ENCODE measurements around the gene KRT32.

KRT32 gene

GRCh38 chr17:41505007-41505808, 38.0 kb upstream of the KRT32 start, which contains the start of gene KRT13:
Gene KRT13 (minus strand): TSS chr17:41505612. CDS start chr17:41505550, 62 bp downstream.
- no peak for TF ChIP-seq CTCF (IDR thresholded peaks at IDR 0.05; ENCODE audit: low read depth, low read length, missing control alignments)
- no peak within 1 kb of the TSS for H3K4me3 ChIP-seq (ENCODE audit: low read depth, low read length)
- in situ Hi-C loops (cut with HindIII; ENCODE audit: low pct_ligation_motif_present, low sequenced_read_pairs): no loop called here
- DNase-seq: no peak
- no peaks in the 10 kb centered on the region for H3K27me3 ChIP-seq (replicated peaks)
- H3K27ac ChIP-seq: no peak within 1 kb of the TSS
- no peaks in the 10 kb centered on the region for H3K36me3 ChIP-seq (replicated peaks)

GRCh38 chr17:41504246-41504977, 37.2 kb upstream of the KRT32 start:
- Histone ChIP-seq H3K27me3 (replicated peaks) (no peaks in the 10 kb centered on the region), H3K4me3 (ENCODE audit: low read depth, low read length) (no peak overlapping the region), H3K36me3 (replicated peaks) (no peaks in the 10 kb centered on the region), H3K27ac (no peak overlapping the region)
- TF ChIP-seq CTCF (IDR thresholded peaks at IDR 0.05; ENCODE audit: low read depth, low read length, missing control alignments): no peak
- in situ Hi-C loops (cut with HindIII; ENCODE audit: low pct_ligation_motif_present, low sequenced_read_pairs): no loop called here
- DNase-seq: no peak

- Histone ChIP-seq H3K36me3 (replicated peaks) (no peaks in the 10 kb centered on the region), H3K27me3 (replicated peaks) (no peaks in the 10 kb centered on the region), H3K4me3 (ENCODE audit: low read depth, low read length) (no peak overlapping the region), H3K27ac (no peak overlapping the region)
- no peak for TF ChIP-seq CTCF (IDR thresholded peaks at IDR 0.05; ENCODE audit: low read depth, low read length, missing control alignments)
- in situ Hi-C loops (cut with HindIII; ENCODE audit: low pct_ligation_motif_present, low sequenced_read_pairs): no loop called here
- no peak for DNase-seq
Measured at GRCh38 chr17:41503202-41503601, 36.0 kb upstream of the KRT32 start.

- TF ChIP-seq CTCF (IDR thresholded peaks at IDR 0.05; ENCODE audit: low read depth, low read length, missing control alignments): no peak
- no peaks in the 10 kb centered on the region for H3K36me3 ChIP-seq (replicated peaks)
- in situ Hi-C loops (cut with HindIII; ENCODE audit: low pct_ligation_motif_present, low sequenced_read_pairs): no loop called here
- H3K4me3 ChIP-seq (ENCODE audit: low read depth, low read length): no peak overlapping the region
- H3K27me3 ChIP-seq (replicated peaks): no peaks in the 10 kb centered on the region
- DNase-seq: peak; percentile 57
- H3K27ac ChIP-seq: no peak overlapping the region
Measured at GRCh38 chr17:41500131-41500911, 33.1 kb upstream of the KRT32 start.

- Histone ChIP-seq H3K36me3 (replicated peaks) (no peaks in the 10 kb centered on the region), H3K4me3 (ENCODE audit: low read depth, low read length) (no peak overlapping the region), H3K27ac (no peak overlapping the region), H3K27me3 (replicated peaks) (no peaks in the 10 kb centered on the region)
- in situ Hi-C loops (cut with HindIII; ENCODE audit: low pct_ligation_motif_present, low sequenced_read_pairs): no loop called here
- TF ChIP-seq CTCF (IDR thresholded peaks at IDR 0.05; ENCODE audit: low read depth, low read length, missing control alignments): no peak
- DNase-seq: no peak
Measured at GRCh38 chr17:41499714-41500113, 32.5 kb upstream of the KRT32 start.

Measured in brain microvascular endothelial cell (primary cell).